H1 (cell line): ENCODE results near the gene GADD45GIP1. TPM values are rescaled to one million over a fixed set of nuclear protein-coding genes. Genes with fewer than 3 reads are reported as not detected.
A peak's percentile ranks its signal among the peaks of the same experiment; 100 is the strongest.

Source experiments
- ASH2L ChIP-seq: fragments of 200-600, 300-600 bp; sonication (generic); IDR thresholded peaks from one replicate; pipeline ENCODE4 v1.7.1; 2017; ENCODE audit warnings: low read length
- BRCA1 ChIP-seq: IDR thresholded peaks from 2 replicates; pipeline ENCODE4 v1.6.1; 2012; ENCODE audit warnings: low read depth, low read length, improper control_type of control experiment
- CHD2 ChIP-seq: IDR thresholded peaks from 2 replicates; pipeline ENCODE4 v1.6.1; 2012; ENCODE audit warnings: low read length, improper control_type of control experiment
- CREB1 ChIP-seq: IDR thresholded peaks from 2 replicates; pipeline ENCODE4 v1.6.1; 2012; ENCODE audit warnings: inconsistent platforms
- EGR1 ChIP-seq: IDR thresholded peaks from 2 replicates; pipeline ENCODE4 v1.6.1; 2011; ENCODE audit warnings: low read depth, low read length, borderline replicate concordance
- EZH2 ChIP-seq: fragments of 200-600 bp; sonication (generic); IDR thresholded peaks from 2 replicates; pipeline ENCODE4 v1.7.1; 2012; ENCODE audit warnings: low read depth, mild to moderate bottlenecking, moderate library complexity, low read length, inconsistent platforms; ENCODE audit not compliant: severe bottlenecking
- FOSL1 ChIP-seq: IDR thresholded peaks from 2 replicates; pipeline ENCODE4 v1.6.1; 2011; ENCODE audit warnings: mild to moderate bottlenecking, low read depth, low read length, moderate library complexity; ENCODE audit not compliant: insufficient read depth
- HDAC2 ChIP-seq, 2 experiments: fragments of 300-600 bp in 1 of 2; sonication (generic) in 1 of 2; IDR thresholded peaks; 2 replicates each; pipeline ENCODE4 v1.6.1; 2011 to 2012; ENCODE audit warnings: low read depth in 2 of 2, low read length in 2 of 2, mild to moderate bottlenecking in 2 of 2, moderate library complexity in 2 of 2, borderline replicate concordance in 1 of 2, inconsistent platforms in 1 of 2
- KDM5A ChIP-seq: fragments of 200-600 bp; IDR thresholded peaks from 2 replicates; pipeline ENCODE4 v1.7.1; 2012; ENCODE audit warnings: mild to moderate bottlenecking, low read length, inconsistent platforms, mixed read lengths
- NRF1 ChIP-seq: IDR thresholded peaks from 2 replicates; pipeline ENCODE4 v1.6.1; 2011; ENCODE audit warnings: mild to moderate bottlenecking, low read depth, low read length, improper control_type of control experiment
- PHF8 ChIP-seq: fragments of 200-600 bp; sonication (generic); conservative IDR thresholded peaks from 2 replicates; pipeline ENCODE4 v1.7.1; 2012; ENCODE audit warnings: low read depth, mild to moderate bottlenecking, inconsistent platforms, low read length, moderate library complexity
- POLR2A ChIP-seq, 2 experiments: IDR thresholded peaks; 1 replicate in 1 of 2; 2 replicates in 1 of 2; pipeline ENCODE4 v1.6.1; 2011; ENCODE audit warnings: low read depth in 2 of 2, low read length in 2 of 2, mild to moderate bottlenecking in 2 of 2; ENCODE audit errors: control extremely low read depth in 1 of 2
- POLR2AphosphoS5 ChIP-seq: IDR thresholded peaks from 2 replicates; pipeline ENCODE4 v1.6.1; 2011; ENCODE audit warnings: low read depth, low read length
- SAP30 ChIP-seq: fragments of 300-600 bp; sonication (generic); IDR thresholded peaks from 2 replicates; pipeline ENCODE4 v1.7.1; 2012; ENCODE audit warnings: low read length, moderate library complexity, mild to moderate bottlenecking, inconsistent platforms; ENCODE audit not compliant: insufficient read depth, insufficient replicate concordance
- SIN3A ChIP-seq, 2 experiments: IDR thresholded peaks in 1 of 2; conservative IDR thresholded peaks in 1 of 2; 2 replicates each; pipeline ENCODE4 v1.6.1; 2011 to 2012; ENCODE audit warnings: low read length in 2 of 2, improper control_type of control experiment in 1 of 2, low read depth in 1 of 2, mild to moderate bottlenecking in 1 of 2
- SP1 ChIP-seq: IDR thresholded peaks from 2 replicates; pipeline ENCODE4 v1.6.1; 2011; ENCODE audit warnings: low read depth, low read length
- TAF7 ChIP-seq: optimal IDR thresholded peaks from 2 replicates; pipeline ENCODE3; 2011; ENCODE audit warnings: low read depth, mild to moderate bottlenecking, inconsistent platforms, low read length, moderate library complexity, borderline replicate concordance
- TCF12 ChIP-seq: IDR thresholded peaks from 2 replicates; pipeline ENCODE4 v1.6.1; 2011; ENCODE audit warnings: low read depth, mild to moderate bottlenecking, low read length
- USF2 ChIP-seq: IDR thresholded peaks from 2 replicates; pipeline ENCODE4 v1.6.1; 2011; ENCODE audit warnings: low read length, improper control_type of control experiment
- ZNF274 ChIP-seq: IDR thresholded peaks from 2 replicates; pipeline ENCODE4 v1.7.0; 2012; ENCODE audit warnings: low read length, borderline replicate concordance; ENCODE audit errors: extremely low read depth
- polyA plus RNA-seq, 7 experiments: library from polyadenylated mRNA; depleted of rRNA in 3 of 7; stranded (reverse) in 5 of 7; unstranded in 2 of 7; fragments of >200 nt in 5 of 7; fragments of 200-250 nt in 2 of 7; gene quantifications; 1 replicate in 5 of 7; 2 replicates in 1 of 7; 4 replicates in 1 of 7; pipeline versions ENCODE4 v1.2.1 to v1.2.3, GENCODE V29; 2011 to 2013; ENCODE audit warnings: missing spikeins in 2 of 7, mixed read lengths in 2 of 7
- total RNA-seq: library from RNA; stranded (reverse); fragmentation: NEBNext Ultra II Directional; extraction: Animal tissue kit (Norgen Biotek cat#: 25700); gene quantifications from 2 replicates; pipeline ENCODE4 v1.2.1, GENCODE V29; 2021
- TF ChIP-seq, protein P1 (sequence below), 3 experiments: IDR thresholded peaks; 1 replicate in 2 of 3; 2 replicates in 1 of 3; pipeline versions ENCODE4 v1.5.1 to v1.6.1; 2011; ENCODE audit warnings: low read length in 3 of 3, mild to moderate bottlenecking in 3 of 3, inconsistent platforms in 2 of 3, low read depth in 1 of 3, moderate library complexity in 1 of 3; ENCODE audit not compliant: insufficient read depth in 1 of 3; ENCODE audit errors: control extremely low read depth in 1 of 3

GADD45GIP1 gene
- total and polyA plus RNA-seq, 2 of the 8 experiments (the other 6 are each of a cell fraction or from before 2014, with no cell fraction given): 42.2 to 42.6 TPM

GRCh38 chr19:12945479-12946091, 11.4 kb downstream of the GADD45GIP1 start, which contains the start of gene RAD23A (continued):
- peak; percentile 59; the same call in 1 of the 2 replicates for TF ChIP-seq FOSL1
- TF ChIP-seq POLR2A (IDR thresholded peaks at IDR 0.05; ENCODE audit: control extremely low read depth in 1 of 2, low read depth in 2 of 2, low read length in 2 of 2): peak; percentile 98
- TF ChIP-seq USF2: peak; percentile 98
- peak; percentile 69 for TF ChIP-seq CHD2
- peak; percentile 99 for TF ChIP-seq POLR2AphosphoS5
- no peak for TF ChIP-seq EZH2
- no peak for TF ChIP-seq HDAC2 (IDR thresholded peaks at IDR 0.05; ENCODE audit: borderline replicate concordance in 1 of 2, low read depth in 2 of 2, low read length in 2 of 2)
- TF ChIP-seq CREB1: peak; percentile 99
- peak; percentile 91 for TF ChIP-seq NRF1
- TF ChIP-seq, protein P1, sequence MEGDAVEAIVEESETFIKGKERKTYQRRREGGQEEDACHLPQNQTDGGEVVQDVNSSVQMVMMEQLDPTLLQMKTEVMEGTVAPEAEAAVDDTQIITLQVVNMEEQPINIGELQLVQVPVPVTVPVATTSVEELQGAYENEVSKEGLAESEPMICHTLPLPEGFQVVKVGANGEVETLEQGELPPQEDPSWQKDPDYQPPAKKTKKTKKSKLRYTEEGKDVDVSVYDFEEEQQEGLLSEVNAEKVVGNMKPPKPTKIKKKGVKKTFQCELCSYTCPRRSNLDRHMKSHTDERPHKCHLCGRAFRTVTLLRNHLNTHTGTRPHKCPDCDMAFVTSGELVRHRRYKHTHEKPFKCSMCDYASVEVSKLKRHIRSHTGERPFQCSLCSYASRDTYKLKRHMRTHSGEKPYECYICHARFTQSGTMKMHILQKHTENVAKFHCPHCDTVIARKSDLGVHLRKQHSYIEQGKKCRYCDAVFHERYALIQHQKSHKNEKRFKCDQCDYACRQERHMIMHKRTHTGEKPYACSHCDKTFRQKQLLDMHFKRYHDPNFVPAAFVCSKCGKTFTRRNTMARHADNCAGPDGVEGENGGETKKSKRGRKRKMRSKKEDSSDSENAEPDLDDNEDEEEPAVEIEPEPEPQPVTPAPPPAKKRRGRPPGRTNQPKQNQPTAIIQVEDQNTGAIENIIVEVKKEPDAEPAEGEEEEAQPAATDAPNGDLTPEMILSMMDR (IDR thresholded peaks at IDR 0.05; ENCODE audit: control extremely low read depth in 1 of 3, insufficient read depth in 1 of 3, low read depth in 1 of 3, low read length in 3 of 3): peak in 1 of 3 experiments; percentile 2; a peak in 1 of 4 replicates
- 0 out of 2 replicates have a peak, but pooled peaks have one; percentile 28 for TF ChIP-seq KDM5A
- peak; percentile 44; the same call in 1 of the 2 replicates for TF ChIP-seq BRCA1
- TF ChIP-seq TAF7: peak; percentile 97
- TF ChIP-seq SAP30: no peak
- peak; percentile 96 for TF ChIP-seq PHF8
- peak; percentile 39; the same call in 1 of the 2 replicates for TF ChIP-seq EGR1
- TF ChIP-seq ZNF274: no peak
- 0 out of 2 replicates have a peak, but pooled peaks have one; percentile 19 for TF ChIP-seq TCF12
- 0 out of 4 replicates have a peak, but pooled peaks have one; percentile 19 to 58 for TF ChIP-seq SIN3A (conservative IDR thresholded peaks at IDR 0.05 in 1 of 2, IDR thresholded peaks at IDR 0.05 in 1 of 2; ENCODE audit: low read depth in 1 of 2, low read length in 2 of 2)
- TF ChIP-seq ASH2L: no peak
- TF ChIP-seq SP1: peak; percentile 63; the same call in 1 of the 2 replicates
